Testis (tissue), 3 donors: ENCODE results near the gene TIMM23. TPM values are rescaled to one million over a fixed set of nuclear protein-coding genes. Genes with fewer than 3 reads are reported as not detected.

Source experiments
- DNase-seq: peaks from one replicate; pipeline ENCODE4 v3.0.0-alpha.2; 2019
- H3K27ac ChIP-seq, 2 donors: fragments of 200-600 bp; sonication (generic); one replicate each; pipeline ENCODE4 v1.5.1; 2019
- H3K27me3 ChIP-seq: fragments of 200-600 bp; sonication (generic); one replicate; pipeline ENCODE4 v1.5.1; 2019
- H3K36me3 ChIP-seq: fragments of 200-600 bp; sonication (generic); one replicate; pipeline ENCODE4 v1.5.1; 2017; ENCODE audit warnings: low read depth; ENCODE audit errors: missing control alignments
- H3K4me1 ChIP-seq: fragments of 200-600 bp; sonication (generic); one replicate; pipeline ENCODE4 v1.5.1; 2019
- H3K4me3 ChIP-seq, 2 donors: fragments of 200-600 bp; sonication (generic); one replicate each; pipeline ENCODE4 v1.5.1; 2017 to 2019
- H3K9me3 ChIP-seq: fragments of 200-600 bp; sonication (generic); one replicate; pipeline ENCODE4 v1.5.1; 2017
- CTCF ChIP-seq, 3 experiments: fragments of 450-650 bp in 2 of 3; fragments of 200-600 bp in 1 of 3; sonication (generic) in 1 of 3; IDR thresholded peaks; one replicate each; pipeline ENCODE4 v1.5.1; 2016 to 2019; ENCODE audit warnings: antibody characterized with exemption in 3 of 3, mild to moderate bottlenecking in 2 of 3, moderate library complexity in 1 of 3
- POLR2A ChIP-seq: fragments of 450-650 bp; IDR thresholded peaks from one replicate; pipeline ENCODE4 v1.6.1; 2017; ENCODE audit warnings: antibody characterized with exemption, mild to moderate bottlenecking, moderate library complexity
- WGBS, 2 donors: methylation state at CpG; one replicate each; pipeline ENCODE4 v1.1.5; 2018; 5-methylcytosine and 5-hydroxymethylcytosine counted together
- intact Hi-C: fragments of 100-400 bp; cut with DNase I; formaldehyde crosslinking; loops from one replicate; pipeline ENCODE4 v1.15.1; 2023; ENCODE audit warnings: low total_unique reads
- polyA plus RNA-seq: library from polyadenylated mRNA; stranded (reverse); fragments of 350-450 nt; fragmentation: Illumina TruSeq; extraction: RNeasy Lipid Tissue Mini Kit (QIAGEN cat#74804); gene quantifications from one replicate; pipeline ENCODE4 v1.2.3, GENCODE V29; 2014; ENCODE audit warnings: low read depth, low replicate concordance; ENCODE audit not compliant: insufficient read depth
- total RNA-seq, 2 donors: library from RNA; depleted of rRNA; stranded (reverse); fragments of >200 nt; gene quantifications; one replicate each; pipeline ENCODE4 v1.2.3, GENCODE V29; 2016

TIMM23 gene
- total and polyA plus RNA-seq, 3 donors from 2014 or later, result 113 to 214 (median 119) TPM

- Histone ChIP-seq H3K4me1 (peaks cover 45% of the 10 kb centered on the region), H3K9me3 (no peaks in the 10 kb centered on the region), H3K27me3 (no peaks in the 10 kb centered on the region), H3K4me3 (peak overlapping the region; percentile 62 to 65), H3K27ac (peak overlapping the region; percentile 34 to 89), H3K36me3 (no peaks in the 10 kb centered on the region)
- no peak for TF ChIP-seq CTCF (IDR thresholded peaks at IDR 0.05)
- no peak for TF ChIP-seq POLR2A
- WGBS, 2 donors, result 2 to 8% methylated on average over 28 to 35 of the region's 49 CpGs
- intact Hi-C loops, result no loop called here
- DNase-seq, result peak; percentile 93
Measured at GRCh38 chr10:46022978-46023702, 50.9 kb downstream of the TIMM23 start.

- no peak for DNase-seq
- TF ChIP-seq CTCF (IDR thresholded peaks at IDR 0.05) (no peak), POLR2A (no peak)
- H3K9me3 ChIP-seq, result no peaks in the 10 kb centered on the region
- no peaks in the 10 kb centered on the region for H3K27me3 ChIP-seq
- intact Hi-C loops, result no loop called here
- H3K27ac ChIP-seq, result no peak overlapping the region
- no peaks in the 10 kb centered on the region for H3K36me3 ChIP-seq
- peaks cover 47% of the 10 kb centered on the region for H3K4me1 ChIP-seq
- H3K4me3 ChIP-seq, result no peak overlapping the region
Measured at GRCh38 chr10:46024948-46025347, 52.7 kb downstream of the TIMM23 start.

GRCh38 chr10:46025406-46025805 is 53.1 kb downstream of the TIMM23 start:
- no peaks in the 10 kb centered on the region for H3K36me3 ChIP-seq
- H3K27ac ChIP-seq, result no peak overlapping the region
- TF ChIP-seq POLR2A (no peak), CTCF (IDR thresholded peaks at IDR 0.05) (no peak)
- no peak for DNase-seq
- no peaks in the 10 kb centered on the region for H3K9me3 ChIP-seq
- H3K4me3 ChIP-seq, result no peak overlapping the region
- 80 to 82% methylated on average over 2 of the region's 2 CpGs for WGBS, 2 donors
- no peaks in the 10 kb centered on the region for H3K27me3 ChIP-seq
- intact Hi-C loops, result no loop called here
- peaks cover 44% of the 10 kb centered on the region for H3K4me1 ChIP-seq

- Histone ChIP-seq H3K27ac (no peak overlapping the region), H3K4me1 (peaks cover 48% of the 10 kb centered on the region)
Measured at GRCh38 chr10:46026106-46026505, 53.8 kb downstream of the TIMM23 start.

More at GRCh38 chr10:46026106-46026505, 53.8 kb downstream of the TIMM23 start:
- Histone ChIP-seq H3K9me3 (no peaks in the 10 kb centered on the region), H3K4me3 (no peak overlapping the region), H3K36me3 (no peaks in the 10 kb centered on the region), H3K27me3 (no peaks in the 10 kb centered on the region)
- intact Hi-C loops, result no loop called here
- DNase-seq, result no peak
- TF ChIP-seq POLR2A, result no peak
- no peak for TF ChIP-seq CTCF (IDR thresholded peaks at IDR 0.05)
